T-helper 9 cell (primary cell): Measurements from ENCODE around the gene CYBA.

Experiments
- DNase-seq: peaks from one replicate; pipeline ENCODE4 v3.0.0-alpha.2; 2020

Gene CYBA

GRCh38 chr16:88642881-88643643 is 7.8 kb downstream of the CYBA start:
- DNase-seq = no peak

- DNase-seq = no peak
Measured at GRCh38 chr16:88640498-88641247, 10.2 kb downstream of the CYBA start.

- no peak for DNase-seq
Measured at GRCh38 chr16:88640039-88640495, 10.8 kb downstream of the CYBA start.

- no peak for DNase-seq
Measured at GRCh38 chr16:88639231-88640038, 11.4 kb downstream of the CYBA start.

- DNase-seq = no peak
Measured at GRCh38 chr16:88638323-88639230, 12.3 kb downstream of the CYBA start, which contains the start of gene IL17C. Gene IL17C, plus strand, starts transcription at chr16:88638572. Its CDS starts 70 bp downstream, at chr16:88638642.

- DNase-seq = no peak
Measured at GRCh38 chr16:88636488-88637265, 14.2 kb downstream of the CYBA start.

GRCh38 chr16:88635671-88636319 is 15.1 kb downstream of the CYBA start:
- no peak for DNase-seq

GRCh38 chr16:88634994-88635670 is 15.7 kb downstream of the CYBA start:
- DNase-seq = no peak

GRCh38 chr16:88634141-88634993 is 16.5 kb downstream of the CYBA start:
- DNase-seq = peak; percentile 50

GRCh38 chr16:88633684-88634140 is 17.1 kb downstream of the CYBA start:
- DNase-seq = peak; percentile 53

- DNase-seq = no peak
Measured at GRCh38 chr16:88632587-88632930, 18.3 kb downstream of the CYBA start.

GRCh38 chr16:88631920-88632586 is 18.8 kb downstream of the CYBA start:
- no peak for DNase-seq

- no peak for DNase-seq
Measured at GRCh38 chr16:88631384-88631783, 19.5 kb downstream of the CYBA start.

GRCh38 chr16:88630941-88631340 is 19.9 kb downstream of the CYBA start:
- DNase-seq = no peak

- DNase-seq = no peak
Measured at GRCh38 chr16:88630433-88630832, 20.4 kb downstream of the CYBA start.

- DNase-seq = no peak
Measured at GRCh38 chr16:88629835-88630234, 21.0 kb downstream of the CYBA start.

GRCh38 chr16:88628512-88628974 is 22.3 kb downstream of the CYBA start:
- no peak for DNase-seq
